LNCAP (cell line): ENCODE data around the gene NLGN1.

Experiments
- CTCF ChIP-seq: fragments of 450-650 bp; IDR thresholded peaks from 2 replicates; pipeline ENCODE4 v1.5.1; 2017; ENCODE audit warnings: mild to moderate bottlenecking

NLGN1 gene

GRCh38 chr3:174186377-174186989 lies 788.9 kb downstream of the NLGN1 start:
- no peak for TF ChIP-seq CTCF

GRCh38 chr3:174191380-174191779 lies 793.8 kb downstream of the NLGN1 start:
- TF ChIP-seq CTCF, result no peak

GRCh38 chr3:174191895-174192294 lies 794.4 kb downstream of the NLGN1 start:
- TF ChIP-seq CTCF, result no peak

GRCh38 chr3:174192471-174192870 lies 794.9 kb downstream of the NLGN1 start:
- no peak for TF ChIP-seq CTCF

- no peak for TF ChIP-seq CTCF
Observed at GRCh38 chr3:174193604-174194003, 796.1 kb downstream of the NLGN1 start.

GRCh38 chr3:174197416-174197815 lies 799.9 kb downstream of the NLGN1 start:
- TF ChIP-seq CTCF, result no peak

- no peak for TF ChIP-seq CTCF
Observed at GRCh38 chr3:174198199-174198598, 800.7 kb downstream of the NLGN1 start.

- TF ChIP-seq CTCF, result no peak
Observed at GRCh38 chr3:174199696-174200095, 802.2 kb downstream of the NLGN1 start.
